T-helper 2 cell treated with Interferon-gamma antibody and Interleukin-4, amounts not matched to agents 5 μg/mL and 100 μg/mL, for 36 hours (primary cell): ENCODE measurements around the gene ATG16L1.
"Not testable (repeated sequence)": the region's sequence is repeated elsewhere in the genome, so short reads cannot be mapped to it uniquely, and the experiment has no call there.

ENCODE experiments used
- DNase-seq: peaks from one replicate; pipeline ENCODE4 v3.0.0; 2021; ENCODE audit warnings: low spot score
- H3K27ac Mint-ChIP-seq: one replicate; pipeline ENCODE4 v1.8.0; 2021; ENCODE audit warnings: mild to moderate bottlenecking, mixed read lengths
- H3K27me3 Mint-ChIP-seq: one replicate; pipeline ENCODE4 v1.8.0; 2021; ENCODE audit warnings: low read depth, mixed read lengths
- H3K36me3 Mint-ChIP-seq: one replicate; pipeline ENCODE4 v1.8.0; 2021; ENCODE audit warnings: low read depth, mixed read lengths
- H3K4me1 Mint-ChIP-seq: one replicate; pipeline ENCODE4 v1.8.0; 2021; ENCODE audit warnings: low read depth, mixed read lengths
- H3K4me3 Mint-ChIP-seq: one replicate; pipeline ENCODE4 v1.8.0; 2022; ENCODE audit warnings: mild to moderate bottlenecking, moderate library complexity, mixed read lengths
- H3K9me3 Mint-ChIP-seq: one replicate; pipeline ENCODE4 v1.8.0; 2021; ENCODE audit warnings: mixed read lengths

The ATG16L1 gene

GRCh38 chr2:233326500-233326899, 75.0 kb downstream of the ATG16L1 start:
- H3K27ac Mint-ChIP-seq = no peak overlapping the region

GRCh38 chr2:233328922-233329321, 77.4 kb downstream of the ATG16L1 start:
- peaks cover 10% of the 10 kb centered on the region for H3K27me3 Mint-ChIP-seq
- H3K27ac Mint-ChIP-seq = no peak overlapping the region
- no peak overlapping the region for H3K4me3 Mint-ChIP-seq
- peaks cover 8% of the 10 kb centered on the region for H3K9me3 Mint-ChIP-seq
- peaks cover 8% of the 10 kb centered on the region for H3K36me3 Mint-ChIP-seq
- DNase-seq = no peak
- H3K4me1 Mint-ChIP-seq = peaks cover 25% of the 10 kb centered on the region

More at GRCh38 chr2:233326500-233326899, 75.0 kb downstream of the ATG16L1 start:
- Mint-ChIP-seq H3K36me3 (peaks cover 2% of the 10 kb centered on the region), H3K4me3 (no peak overlapping the region), H3K4me1 (peaks cover 16% of the 10 kb centered on the region), H3K9me3 (peaks cover 5% of the 10 kb centered on the region), H3K27me3 (peaks cover 13% of the 10 kb centered on the region)
- no peak for DNase-seq

GRCh38 chr2:233329489-233330135, 78.1 kb downstream of the ATG16L1 start:
- peaks cover 8% of the 10 kb centered on the region for H3K36me3 Mint-ChIP-seq
- H3K9me3 Mint-ChIP-seq = peaks cover 8% of the 10 kb centered on the region
- H3K4me1 Mint-ChIP-seq = peaks cover 26% of the 10 kb centered on the region
- DNase-seq = no peak
- H3K27ac Mint-ChIP-seq = no peak overlapping the region
- no peak overlapping the region for H3K4me3 Mint-ChIP-seq
- peaks cover 5% of the 10 kb centered on the region for H3K27me3 Mint-ChIP-seq

- peak; percentile 60 for DNase-seq
- H3K4me3 Mint-ChIP-seq = peak overlapping the region; percentile 73
- H3K36me3 Mint-ChIP-seq = peaks cover 8% of the 10 kb centered on the region
- H3K27ac Mint-ChIP-seq = peak overlapping the region; percentile 93
- H3K27me3 Mint-ChIP-seq = peaks cover 8% of the 10 kb centered on the region
- H3K9me3 Mint-ChIP-seq = peaks cover 8% of the 10 kb centered on the region
- H3K4me1 Mint-ChIP-seq = peaks cover 29% of the 10 kb centered on the region
Observed at GRCh38 chr2:233331536-233331935, 80.1 kb downstream of the ATG16L1 start.

GRCh38 chr2:233332125-233332524, 80.7 kb downstream of the ATG16L1 start:
- no peak for DNase-seq
- Mint-ChIP-seq H3K4me1 (peaks cover 29% of the 10 kb centered on the region), H3K36me3 (peaks cover 8% of the 10 kb centered on the region), H3K27ac (peak overlapping the region; percentile 93), H3K27me3 (peaks cover 5% of the 10 kb centered on the region), H3K4me3 (peak overlapping the region; percentile 73), H3K9me3 (peaks cover 8% of the 10 kb centered on the region)

GRCh38 chr2:233334915-233335314, 83.4 kb downstream of the ATG16L1 start:
- Mint-ChIP-seq H3K36me3 (peaks cover 8% of the 10 kb centered on the region), H3K9me3 (peaks cover 8% of the 10 kb centered on the region), H3K4me1 (peaks cover 32% of the 10 kb centered on the region), H3K27me3 (peaks cover 11% of the 10 kb centered on the region), H3K4me3 (no peak overlapping the region), H3K27ac (no peak overlapping the region)
- DNase-seq = no peak

- H3K36me3 Mint-ChIP-seq, H3K4me3 Mint-ChIP-seq, DNase-seq, H3K27ac Mint-ChIP-seq, H3K9me3 Mint-ChIP-seq: not testable (repeated sequence)
- Mint-ChIP-seq H3K27me3 (peaks cover 11% of the 10 kb centered on the region), H3K4me1 (peaks cover 28% of the 10 kb centered on the region)
Observed at GRCh38 chr2:233336091-233336490, 84.6 kb downstream of the ATG16L1 start.

- H3K4me1 Mint-ChIP-seq = peaks cover 23% of the 10 kb centered on the region
- peaks cover 3% of the 10 kb centered on the region for H3K9me3 Mint-ChIP-seq
- DNase-seq = no peak
- H3K27me3 Mint-ChIP-seq = peaks cover 11% of the 10 kb centered on the region
- peaks cover 5% of the 10 kb centered on the region for H3K36me3 Mint-ChIP-seq
- H3K27ac Mint-ChIP-seq = no peak overlapping the region
- no peak overlapping the region for H3K4me3 Mint-ChIP-seq
Observed at GRCh38 chr2:233336541-233336940, 85.1 kb downstream of the ATG16L1 start.

GRCh38 chr2:233338046-233338445, 86.6 kb downstream of the ATG16L1 start:
- no peaks in the 10 kb centered on the region for H3K9me3 Mint-ChIP-seq
- peaks cover 16% of the 10 kb centered on the region for H3K4me1 Mint-ChIP-seq
- DNase-seq = no peak
- no peak overlapping the region for H3K27ac Mint-ChIP-seq
- H3K27me3 Mint-ChIP-seq = peaks cover 11% of the 10 kb centered on the region
- no peak overlapping the region for H3K4me3 Mint-ChIP-seq
- H3K36me3 Mint-ChIP-seq = no peaks in the 10 kb centered on the region

GRCh38 chr2:233338812-233339368, 87.4 kb downstream of the ATG16L1 start:
- Mint-ChIP-seq H3K4me3 (no peak overlapping the region), H3K4me1 (peaks cover 12% of the 10 kb centered on the region), H3K36me3 (no peaks in the 10 kb centered on the region), H3K9me3 (no peaks in the 10 kb centered on the region), H3K27ac (no peak overlapping the region), H3K27me3 (peaks cover 14% of the 10 kb centered on the region)
- DNase-seq = no peak

GRCh38 chr2:233339427-233339826, 88.0 kb downstream of the ATG16L1 start:
- peaks cover 9% of the 10 kb centered on the region for H3K4me1 Mint-ChIP-seq
- no peak overlapping the region for H3K27ac Mint-ChIP-seq
- no peaks in the 10 kb centered on the region for H3K36me3 Mint-ChIP-seq
- DNase-seq = no peak
- H3K9me3 Mint-ChIP-seq = no peaks in the 10 kb centered on the region
- H3K27me3 Mint-ChIP-seq = peaks cover 14% of the 10 kb centered on the region
- H3K4me3 Mint-ChIP-seq = no peak overlapping the region

GRCh38 chr2:233341296-233341695, 89.8 kb downstream of the ATG16L1 start:
- H3K4me1 Mint-ChIP-seq = peaks cover 5% of the 10 kb centered on the region
- no peak overlapping the region for H3K4me3 Mint-ChIP-seq
- no peak overlapping the region for H3K27ac Mint-ChIP-seq
- no peaks in the 10 kb centered on the region for H3K9me3 Mint-ChIP-seq
- no peaks in the 10 kb centered on the region for H3K36me3 Mint-ChIP-seq
- H3K27me3 Mint-ChIP-seq = peaks cover 11% of the 10 kb centered on the region
- DNase-seq = no peak

- peaks cover 5% of the 10 kb centered on the region for H3K4me1 Mint-ChIP-seq
- no peak overlapping the region for H3K4me3 Mint-ChIP-seq
- no peaks in the 10 kb centered on the region for H3K9me3 Mint-ChIP-seq
- H3K36me3 Mint-ChIP-seq = no peaks in the 10 kb centered on the region
- no peak for DNase-seq
- H3K27ac Mint-ChIP-seq = no peak overlapping the region
- H3K27me3 Mint-ChIP-seq = peaks cover 9% of the 10 kb centered on the region
Observed at GRCh38 chr2:233342301-233342700, 90.8 kb downstream of the ATG16L1 start.

GRCh38 chr2:233343171-233343705, 91.8 kb downstream of the ATG16L1 start:
- no peak for DNase-seq
- Mint-ChIP-seq H3K9me3 (no peaks in the 10 kb centered on the region), H3K4me3 (no peak overlapping the region), H3K36me3 (no peaks in the 10 kb centered on the region), H3K4me1 (peaks cover 3% of the 10 kb centered on the region), H3K27me3 (peaks cover 3% of the 10 kb centered on the region), H3K27ac (no peak overlapping the region)
